Ectodermal cell (in vitro differentiated cells): ENCODE data around the gene CCL25.

Experiments used
- H3K27ac ChIP-seq: 2 replicates; pipeline ENCODE4 v1.7.0; 2013; ENCODE audit warnings: mild to moderate bottlenecking, low read depth, low read length; ENCODE audit not compliant: insufficient read depth, poor library complexity, severe bottlenecking
- H3K27me3 ChIP-seq: 2 replicates; pipeline ENCODE4 v1.7.0; 2013; ENCODE audit warnings: mild to moderate bottlenecking, low read length; ENCODE audit not compliant: insufficient read depth, control insufficient read depth, poor library complexity, severe bottlenecking
- H3K36me3 ChIP-seq: one replicate; pipeline ENCODE4 v1.7.0; 2013; ENCODE audit warnings: low read length; ENCODE audit not compliant: control insufficient read depth, insufficient read depth
- H3K4me1 ChIP-seq: one replicate; pipeline ENCODE4 v1.7.0; 2013; ENCODE audit warnings: low read length; ENCODE audit not compliant: control insufficient read depth, insufficient read depth
- H3K4me3 ChIP-seq: 2 replicates; pipeline ENCODE4 v1.7.0; 2013; ENCODE audit warnings: low read depth, low read length, control low read depth; ENCODE audit not compliant: insufficient read depth
- H3K9me3 ChIP-seq: 2 replicates; pipeline ENCODE4 v1.7.0; 2013; ENCODE audit warnings: mild to moderate bottlenecking, low read length, moderate library complexity; ENCODE audit not compliant: control insufficient read depth
- WGBS, 2 experiments: methylation state at CpG; one replicate each; pipeline ENCODE4 v1.1.7; 2013; ENCODE audit warnings: missing lambda C conversion rate in 2 of 2; 5-methylcytosine and 5-hydroxymethylcytosine counted together

Gene CCL25

DNA sequence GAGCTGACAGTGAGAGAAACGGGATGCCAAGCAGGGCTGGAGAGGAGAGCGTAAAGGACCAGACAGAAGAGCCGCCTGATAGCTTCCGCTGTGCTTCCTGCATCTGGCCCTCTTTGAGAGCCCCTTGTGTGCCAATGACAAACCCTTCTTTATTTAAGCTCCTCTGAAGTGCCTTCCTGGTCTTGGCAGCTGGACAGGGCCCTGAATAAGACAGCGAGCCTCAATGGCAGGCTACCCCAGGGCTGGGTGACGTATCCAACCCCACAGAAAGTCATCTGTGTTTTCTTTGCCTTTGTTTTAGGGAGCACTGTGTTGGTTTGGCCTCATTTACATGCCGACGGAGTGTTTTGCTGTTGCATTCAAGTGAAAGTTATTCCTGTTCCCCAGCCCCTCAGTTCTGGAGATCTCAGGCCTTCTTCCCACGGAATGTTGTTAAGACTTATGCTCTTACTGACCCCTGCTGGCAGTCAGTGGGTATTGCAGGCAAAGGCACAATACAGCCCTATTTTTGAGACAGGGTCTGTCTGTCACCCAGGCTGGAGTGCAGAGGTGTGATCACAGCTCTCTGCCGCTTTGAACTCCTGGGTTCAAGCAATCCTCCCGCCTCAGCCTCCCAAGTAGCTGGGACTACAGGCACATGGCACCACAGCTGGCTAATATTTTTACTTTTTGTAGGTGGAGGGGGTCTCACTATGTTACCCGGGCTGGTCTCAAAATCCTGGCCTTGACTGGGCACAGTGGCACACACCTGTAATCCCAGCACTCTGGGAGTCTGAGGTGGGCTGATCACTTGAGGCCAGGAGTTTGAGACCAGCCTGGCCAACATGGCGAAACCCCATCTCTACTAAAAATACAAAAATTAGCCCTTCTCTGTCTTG is 16.8 kb downstream of the CCL25 start:
- Histone ChIP-seq H3K4me3 (no peak overlapping the region), H3K27ac (no peak overlapping the region), H3K4me1 (no peaks in the 10 kb centered on the region), H3K27me3 (no peaks in the 10 kb centered on the region), H3K36me3 (peaks cover 6% of the 10 kb centered on the region), H3K9me3 (no peaks in the 10 kb centered on the region)
- 86 to 88% methylated on average over 13 of the region's 13 CpGs for WGBS, 2 experiments

DNA sequence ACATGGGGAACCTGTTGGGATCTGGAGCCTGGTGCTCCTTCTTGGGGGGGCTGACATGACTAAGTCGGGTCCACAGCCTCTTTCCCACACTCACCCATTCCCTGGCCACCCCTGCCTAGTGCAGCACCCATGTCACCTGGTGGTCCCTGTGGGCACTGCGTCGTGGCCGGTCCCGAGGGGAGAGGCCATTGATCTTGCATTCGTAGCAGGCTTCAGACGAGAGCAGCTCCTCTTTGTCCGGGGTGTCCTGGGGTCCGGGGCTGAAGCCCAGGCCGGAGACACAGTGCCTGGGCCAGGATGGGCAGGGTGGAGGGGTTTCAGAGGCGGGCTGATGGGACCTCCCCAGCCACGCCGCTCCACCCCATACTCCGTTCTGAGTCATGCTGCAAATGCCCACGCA is 19.4 kb downstream of the CCL25 start:
- H3K27me3 ChIP-seq = no peaks in the 10 kb centered on the region
- WGBS, 2 experiments = 93 to 94% methylated on average over 15 of the region's 15 CpGs
- no peaks in the 10 kb centered on the region for H3K4me1 ChIP-seq
- H3K27ac ChIP-seq = no peak overlapping the region
- H3K36me3 ChIP-seq = peaks cover 18% of the 10 kb centered on the region
- no peaks in the 10 kb centered on the region for H3K9me3 ChIP-seq
- no peak overlapping the region for H3K4me3 ChIP-seq

DNA sequence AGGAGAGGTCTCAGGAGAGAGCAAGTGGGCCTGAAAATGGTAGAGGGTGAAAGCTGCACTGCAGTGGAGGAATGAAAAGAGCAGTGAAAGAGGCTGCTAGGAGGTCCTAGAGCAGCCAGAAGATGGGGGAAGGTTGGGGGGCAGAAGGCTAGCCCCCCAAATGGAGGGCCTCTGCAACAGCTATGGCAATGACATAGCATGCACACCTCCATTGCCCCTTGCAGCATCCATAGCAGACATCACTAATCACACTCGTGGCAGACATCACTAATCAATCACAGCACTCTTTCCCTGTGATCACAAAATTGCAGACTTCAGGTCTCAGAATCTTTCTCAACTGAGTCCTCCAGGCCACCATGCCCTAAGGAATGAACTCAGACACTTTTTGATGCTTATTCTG is 21.9 kb downstream of the CCL25 start:
- Histone ChIP-seq H3K9me3 (no peaks in the 10 kb centered on the region), H3K27ac (no peak overlapping the region), H3K4me3 (no peak overlapping the region), H3K36me3 (peaks cover 20% of the 10 kb centered on the region), H3K4me1 (no peaks in the 10 kb centered on the region), H3K27me3 (no peaks in the 10 kb centered on the region)
- 95 to 96% methylated on average over 1 of the region's 1 CpG for WGBS, 2 experiments

DNA sequence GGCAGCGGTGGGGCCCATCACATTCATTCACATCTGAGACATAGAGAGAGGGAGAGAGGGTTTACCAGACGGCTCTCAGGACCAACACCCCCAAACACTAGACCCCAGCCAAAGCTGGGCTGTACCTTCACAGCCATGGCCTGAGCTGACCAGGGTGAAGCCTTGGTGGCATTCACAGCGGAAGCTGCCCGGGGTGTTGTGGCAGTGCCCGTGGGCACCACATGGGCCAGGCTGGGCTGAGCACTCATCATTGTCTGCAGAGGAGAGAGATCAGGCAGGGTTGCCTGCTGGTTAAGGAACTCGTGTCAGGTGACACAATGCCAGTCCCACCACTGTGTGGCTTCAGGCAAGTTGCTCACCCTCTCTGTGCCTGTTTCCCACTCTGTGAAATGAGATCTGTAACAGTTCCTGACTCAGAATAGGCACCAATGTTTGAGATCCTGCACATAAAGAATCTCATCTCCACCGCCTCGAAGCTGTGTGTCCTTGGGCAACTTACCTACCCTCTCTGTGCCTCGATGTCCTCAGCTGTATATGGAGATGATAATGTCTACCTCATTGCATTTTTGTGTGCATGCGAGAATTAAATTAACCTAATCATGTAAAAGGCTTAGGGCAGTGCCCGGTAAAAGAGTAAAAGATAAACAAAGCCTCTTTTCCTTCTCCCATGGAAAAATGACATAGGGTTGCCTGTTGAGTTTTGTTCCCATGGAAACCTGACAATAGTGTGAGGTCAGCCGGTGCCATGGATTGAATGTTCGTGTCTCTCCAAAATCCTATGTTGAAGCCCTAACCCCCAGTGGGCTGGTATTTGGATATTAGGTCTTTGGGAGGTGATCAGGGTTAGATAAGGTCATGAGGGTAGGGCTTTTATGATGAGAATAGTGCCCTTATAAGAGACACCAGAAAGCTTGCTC is 22.9 kb downstream of the CCL25 start:
- no peaks in the 10 kb centered on the region for H3K27me3 ChIP-seq
- no peaks in the 10 kb centered on the region for H3K9me3 ChIP-seq
- H3K36me3 ChIP-seq = peaks cover 20% of the 10 kb centered on the region
- WGBS, 2 experiments = 91 to 93% methylated on average over 13 of the region's 13 CpGs
- no peak overlapping the region for H3K4me3 ChIP-seq
- no peaks in the 10 kb centered on the region for H3K4me1 ChIP-seq
- H3K27ac ChIP-seq = no peak overlapping the region

DNA sequence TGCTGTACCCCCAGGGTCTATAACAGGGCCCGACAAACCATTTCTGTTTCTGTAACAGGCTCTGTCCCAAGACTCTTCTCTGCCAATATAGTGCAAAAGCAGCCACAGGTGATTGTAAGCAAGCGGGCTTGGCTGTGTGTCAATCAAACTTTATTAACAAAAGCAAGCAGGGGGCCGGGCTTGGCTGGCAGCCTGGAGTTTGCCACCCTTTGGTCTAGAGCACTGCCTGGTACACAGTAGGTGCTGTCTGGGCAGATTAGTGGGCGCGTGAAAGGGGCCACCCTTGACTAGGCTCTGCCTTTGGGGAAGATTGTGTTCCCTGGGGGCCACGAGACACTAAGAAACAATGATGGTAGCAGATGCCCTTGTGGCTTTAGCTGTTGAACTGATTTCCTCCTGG is 27.4 kb downstream of the CCL25 start:
- Histone ChIP-seq H3K27me3 (no peaks in the 10 kb centered on the region), H3K9me3 (no peaks in the 10 kb centered on the region), H3K4me1 (no peaks in the 10 kb centered on the region), H3K36me3 (peaks cover 7% of the 10 kb centered on the region), H3K27ac (no peak overlapping the region), H3K4me3 (no peak overlapping the region)
- 93 to 96% methylated on average over 6 of the region's 6 CpGs for WGBS, 2 experiments

DNA sequence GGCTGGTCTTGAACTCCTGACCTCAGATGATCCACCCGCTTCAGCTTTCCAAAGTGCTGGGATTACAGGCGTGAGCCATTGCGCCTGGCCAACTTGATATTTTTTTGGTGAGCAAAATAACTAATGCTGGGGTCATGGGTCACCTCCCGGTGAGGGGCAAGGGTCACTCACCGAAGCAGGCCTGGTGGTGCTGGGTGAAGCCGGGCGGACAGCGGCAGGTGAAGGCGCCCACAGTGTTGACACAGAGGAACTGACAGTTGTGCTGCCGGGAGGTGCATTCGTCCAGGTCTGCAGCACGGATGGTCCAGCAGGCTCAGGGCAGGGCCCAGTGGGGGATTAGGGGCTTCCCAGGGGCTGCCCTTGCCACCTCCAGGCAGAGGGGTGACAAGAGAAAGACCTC is 28.3 kb downstream of the CCL25 start:
- H3K9me3 ChIP-seq = no peaks in the 10 kb centered on the region
- H3K4me3 ChIP-seq = no peak overlapping the region
- H3K27me3 ChIP-seq = no peaks in the 10 kb centered on the region
- H3K4me1 ChIP-seq = peaks cover 8% of the 10 kb centered on the region
- peaks cover 3% of the 10 kb centered on the region for H3K36me3 ChIP-seq
- WGBS, 2 experiments = 90 to 91% methylated on average over 12 of the region's 12 CpGs
- H3K27ac ChIP-seq = no peak overlapping the region

DNA sequence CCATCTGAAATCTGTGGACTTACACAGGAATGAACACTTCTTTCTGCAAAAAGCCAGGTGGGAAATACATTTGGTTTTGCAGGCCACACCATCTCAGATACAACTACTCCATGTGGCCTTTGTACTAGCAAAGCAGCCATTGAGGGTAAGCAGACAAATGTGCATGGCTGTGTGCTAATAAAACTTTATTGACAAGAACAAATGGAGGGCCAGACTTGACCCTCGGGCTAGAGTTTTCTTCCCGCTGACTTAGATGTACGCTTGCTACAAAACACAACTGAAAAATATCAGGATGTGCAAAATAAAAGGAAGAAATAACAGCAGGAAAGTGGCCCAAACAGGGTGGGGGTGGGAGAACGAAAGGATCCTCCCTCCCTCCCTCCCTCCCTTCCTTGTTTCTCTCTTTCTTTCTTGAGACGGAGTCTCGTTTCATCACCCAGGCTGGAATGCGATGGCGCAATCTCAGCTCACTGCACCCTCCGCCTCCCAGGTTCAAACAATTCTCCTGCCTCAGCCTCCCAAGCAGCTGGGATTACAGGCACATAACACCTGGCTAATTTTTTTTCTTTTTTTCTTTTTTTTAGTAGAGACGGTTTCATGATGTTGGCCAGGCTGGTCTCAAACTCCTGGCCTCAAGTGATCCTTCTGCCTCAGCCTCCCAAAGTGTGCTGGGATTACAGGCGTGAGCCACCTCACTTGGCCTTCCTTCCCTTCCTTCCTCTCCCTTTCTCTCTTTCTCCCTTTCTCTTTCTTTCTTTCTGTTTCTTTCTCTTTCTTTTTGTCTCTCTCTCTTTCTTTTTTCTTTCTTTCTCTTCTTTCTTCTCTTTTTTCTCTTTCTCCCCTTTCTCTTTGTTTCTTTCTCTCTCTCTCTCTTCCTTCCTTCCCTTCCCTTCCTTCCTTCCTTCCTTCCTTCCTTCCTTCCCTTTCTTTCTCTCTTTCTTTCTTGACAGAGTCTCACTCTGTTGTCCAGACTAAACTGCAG is 29.3 kb downstream of the CCL25 start:
- Histone ChIP-seq H3K27me3 (no peaks in the 10 kb centered on the region), H3K36me3 (peaks cover 3% of the 10 kb centered on the region), H3K4me3 (no peak overlapping the region), H3K27ac (no peak overlapping the region), H3K9me3 (no peaks in the 10 kb centered on the region), H3K4me1 (peaks cover 9% of the 10 kb centered on the region)
- 91 to 93% methylated on average over 11 of the region's 11 CpGs for WGBS, 2 experiments

DNA sequence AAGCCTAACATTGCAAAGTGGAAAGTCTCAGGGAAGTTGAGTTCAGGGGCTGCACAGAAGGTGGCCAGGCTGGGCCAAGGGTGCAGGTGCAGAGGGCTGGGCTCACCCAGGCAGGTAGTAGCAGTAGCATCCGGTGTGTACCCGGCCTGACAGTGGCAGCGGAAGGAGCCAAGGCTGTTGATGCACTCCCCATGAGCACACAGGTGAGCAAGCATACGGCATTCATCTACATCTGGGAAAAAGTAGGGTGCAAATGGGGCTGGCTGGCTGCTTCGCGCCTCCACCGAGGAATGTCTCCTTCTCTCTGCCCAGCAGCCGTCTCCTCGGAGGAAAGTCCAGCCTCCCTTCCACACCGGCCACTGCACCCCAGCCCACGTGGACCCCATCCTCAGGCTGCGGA is 30.6 kb downstream of the CCL25 start:
- no peaks in the 10 kb centered on the region for H3K27me3 ChIP-seq
- H3K4me3 ChIP-seq = no peak overlapping the region
- 92 to 94% methylated on average over 12 of the region's 12 CpGs for WGBS, 2 experiments
- no peak overlapping the region for H3K27ac ChIP-seq
- H3K36me3 ChIP-seq = peaks cover 15% of the 10 kb centered on the region
- H3K9me3 ChIP-seq = no peaks in the 10 kb centered on the region
- peaks cover 9% of the 10 kb centered on the region for H3K4me1 ChIP-seq

DNA sequence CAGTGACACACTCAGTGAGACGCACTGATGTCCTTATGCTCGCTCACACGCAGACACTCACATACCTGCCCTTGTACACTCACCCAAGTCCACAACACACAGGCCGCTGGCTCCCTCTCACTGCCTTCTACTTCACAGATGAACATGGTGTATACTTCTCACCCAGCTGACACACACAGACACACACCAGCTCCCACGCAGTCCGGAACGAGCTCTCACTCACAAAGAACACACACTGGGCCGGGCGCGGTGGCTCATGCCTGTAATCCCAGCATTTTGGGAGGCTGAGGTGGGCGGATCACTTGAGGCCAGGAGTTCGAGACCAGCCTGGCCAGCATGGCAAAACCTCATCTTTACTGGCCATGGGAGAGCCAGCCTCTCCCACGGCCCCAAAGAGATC is 31.6 kb downstream of the CCL25 start:
- peaks cover 9% of the 10 kb centered on the region for H3K4me1 ChIP-seq
- H3K27ac ChIP-seq = no peak overlapping the region
- no peaks in the 10 kb centered on the region for H3K27me3 ChIP-seq
- peaks cover 22% of the 10 kb centered on the region for H3K36me3 ChIP-seq
- no peak overlapping the region for H3K4me3 ChIP-seq
- 90 to 95% methylated on average over 13 of the region's 13 CpGs for WGBS, 2 experiments
- H3K9me3 ChIP-seq = no peaks in the 10 kb centered on the region
